Transverse colon (tissue), 4 donors: ENCODE measurements around the gene ZNF865. TPM values are rescaled to one million over a fixed set of nuclear protein-coding genes. Genes with fewer than 3 reads are reported as not detected.

ENCODE experiments used
- DNase-seq: peaks from one replicate; pipeline ENCODE4 v3.0.0-alpha.2; 2019
- H3K27ac ChIP-seq, 4 donors: fragments of 200-600 bp; sonication (generic); 2 replicates each; pipeline ENCODE4 v1.5.1; 2016 to 2018; ENCODE audit warnings: inconsistent platforms in 4 of 4
- H3K27me3 ChIP-seq: fragments of 200-600 bp; sonication (generic); 2 replicates; pipeline ENCODE4 v1.5.1; 2017; ENCODE audit warnings: inconsistent platforms
- H3K36me3 ChIP-seq, 4 donors: fragments of 200-600 bp; sonication (generic); 2 replicates each; pipeline ENCODE4 v1.5.1; 2017 to 2019; ENCODE audit warnings: inconsistent platforms in 4 of 4
- H3K4me1 ChIP-seq, 4 donors: fragments of 200-600 bp; sonication (generic); 2 replicates each; pipeline ENCODE4 v1.5.1; 2017 to 2020; ENCODE audit warnings: inconsistent platforms in 4 of 4
- H3K4me3 ChIP-seq, 4 donors: fragments of 200-600 bp; sonication (generic); 1 replicate in 1 of 4; 2 replicates in 3 of 4; pipeline versions ENCODE4 v1.5.1 to v1.6.1; 2017 to 2019; ENCODE audit warnings: inconsistent platforms in 4 of 4
- H3K9me3 ChIP-seq, 2 donors: fragments of 200-600 bp; sonication (generic); 2 replicates each; pipeline ENCODE4 v1.5.1; 2017 to 2019; ENCODE audit warnings: inconsistent platforms in 2 of 2
- EP300 ChIP-seq: sonication (generic); formaldehyde crosslinking; IDR thresholded peaks from one replicate; pipeline ENCODE4 v1.6.1; 2017; ENCODE audit warnings: antibody characterized with exemption, low read depth
- POLR2A ChIP-seq: fragments of 450-650 bp; IDR thresholded peaks from one replicate; pipeline ENCODE4 v1.6.1; 2016; ENCODE audit warnings: antibody characterized with exemption, mild to moderate bottlenecking, moderate library complexity
- POLR2AphosphoS5 ChIP-seq, 3 donors: sonication (generic); formaldehyde crosslinking; IDR thresholded peaks; one replicate each; pipeline ENCODE4 v1.6.1; 2016; ENCODE audit warnings: antibody characterized with exemption in 3 of 3
- WGBS, 2 donors: methylation state at CpG; one replicate each; pipeline ENCODE4 v1.1.5; 2018; ENCODE audit warnings: low coverage in 1 of 2; 5-methylcytosine and 5-hydroxymethylcytosine counted together
- in situ Hi-C, 4 donors: fragments of 200-750 bp; cut with MboI; loops; one replicate each; pipeline versions ENCODE4 v1.15.0 to v1.15.1; 2017; ENCODE audit warnings: low sequenced_read_pairs in 3 of 4, low pct_ligation_motif_present in 1 of 4, low pct_unique_long_range_greater_than_20kb in 1 of 4
- intact Hi-C: fragments of 100-400 bp; cut with DNase I; formaldehyde crosslinking; loops from one replicate; pipeline ENCODE4 v1.15.1; 2023; ENCODE audit warnings: low total_unique reads
- total RNA-seq, 4 donors: library from RNA; depleted of rRNA; stranded (reverse); fragments of >200 nt; gene quantifications; one replicate each; pipeline ENCODE4 v1.1.0, GENCODE V29; 2016
- TF ChIP-seq, protein P1 (sequence below), 5 experiments: fragments of 200-600 bp in 3 of 5; fragments of 450-650 bp in 2 of 5; sonication (generic) in 3 of 5; IDR thresholded peaks; 1 replicate in 2 of 5; 2 replicates in 3 of 5; pipeline ENCODE4 v1.5.1; 2016 to 2017; ENCODE audit warnings: antibody characterized with exemption in 5 of 5, inconsistent platforms in 3 of 5, mild to moderate bottlenecking in 2 of 5, moderate library complexity in 1 of 5

The ZNF865 gene
- total RNA-seq, 4 donors from 2014 or later, result 8.3 to 50.1 (median 13.4) TPM

DNA sequence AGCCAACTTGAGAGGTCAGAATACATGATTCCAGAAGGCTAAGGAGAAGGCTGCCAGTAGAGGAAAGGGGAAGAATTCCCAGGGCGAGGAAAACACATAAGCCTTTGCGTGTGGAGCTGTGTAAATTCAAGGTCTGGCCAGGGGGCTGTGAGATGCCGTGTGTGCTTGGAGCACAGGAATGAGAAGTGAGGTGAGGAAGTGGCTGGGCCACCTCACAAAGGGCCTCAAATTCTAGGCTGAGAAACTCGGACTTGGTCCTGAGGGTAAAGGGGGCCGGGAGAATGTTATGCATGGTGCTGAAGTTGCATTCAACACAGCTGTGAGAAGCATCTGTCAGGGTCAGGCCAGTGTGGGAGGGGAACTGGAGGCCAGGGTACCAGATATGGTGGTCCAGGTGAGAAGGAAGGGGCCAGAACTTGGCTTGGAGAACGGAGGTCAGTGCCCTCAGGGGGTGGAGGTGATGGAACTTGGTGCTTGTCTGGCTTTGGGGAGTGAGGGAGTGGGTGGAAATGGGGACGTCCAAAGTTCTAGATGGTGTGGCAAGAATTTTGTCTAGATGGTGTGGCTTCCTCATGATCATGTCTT is 30.5 kb downstream of the ZNF865 start:
- WGBS, 2 donors, result 57 to 60% methylated on average over 6 to 7 of the region's 7 CpGs
- H3K4me1 ChIP-seq, result peaks cover 22 to 56% (median 29%) of the 10 kb centered on the region in 4 donors
- H3K9me3 ChIP-seq, result no peaks in the 10 kb centered on the region
- TF ChIP-seq EP300, result no peak
- no peak for TF ChIP-seq POLR2A
- TF ChIP-seq, protein P1, sequence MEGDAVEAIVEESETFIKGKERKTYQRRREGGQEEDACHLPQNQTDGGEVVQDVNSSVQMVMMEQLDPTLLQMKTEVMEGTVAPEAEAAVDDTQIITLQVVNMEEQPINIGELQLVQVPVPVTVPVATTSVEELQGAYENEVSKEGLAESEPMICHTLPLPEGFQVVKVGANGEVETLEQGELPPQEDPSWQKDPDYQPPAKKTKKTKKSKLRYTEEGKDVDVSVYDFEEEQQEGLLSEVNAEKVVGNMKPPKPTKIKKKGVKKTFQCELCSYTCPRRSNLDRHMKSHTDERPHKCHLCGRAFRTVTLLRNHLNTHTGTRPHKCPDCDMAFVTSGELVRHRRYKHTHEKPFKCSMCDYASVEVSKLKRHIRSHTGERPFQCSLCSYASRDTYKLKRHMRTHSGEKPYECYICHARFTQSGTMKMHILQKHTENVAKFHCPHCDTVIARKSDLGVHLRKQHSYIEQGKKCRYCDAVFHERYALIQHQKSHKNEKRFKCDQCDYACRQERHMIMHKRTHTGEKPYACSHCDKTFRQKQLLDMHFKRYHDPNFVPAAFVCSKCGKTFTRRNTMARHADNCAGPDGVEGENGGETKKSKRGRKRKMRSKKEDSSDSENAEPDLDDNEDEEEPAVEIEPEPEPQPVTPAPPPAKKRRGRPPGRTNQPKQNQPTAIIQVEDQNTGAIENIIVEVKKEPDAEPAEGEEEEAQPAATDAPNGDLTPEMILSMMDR (IDR thresholded peaks at IDR 0.05), result no peak
- no peak for TF ChIP-seq POLR2AphosphoS5 (IDR thresholded peaks at IDR 0.05)
- peak overlapping the region; percentile 57 to 95 (median 88) for H3K4me3 ChIP-seq
- intact Hi-C loops (no loop called here), in situ Hi-C loops (no loop called here)
- peak overlapping the region; percentile 87 to 99 (median 97) for H3K27ac ChIP-seq
- DNase-seq, result no peak
- no peaks in the 10 kb centered on the region for H3K36me3 ChIP-seq
- H3K27me3 ChIP-seq, result no peaks in the 10 kb centered on the region

DNA sequence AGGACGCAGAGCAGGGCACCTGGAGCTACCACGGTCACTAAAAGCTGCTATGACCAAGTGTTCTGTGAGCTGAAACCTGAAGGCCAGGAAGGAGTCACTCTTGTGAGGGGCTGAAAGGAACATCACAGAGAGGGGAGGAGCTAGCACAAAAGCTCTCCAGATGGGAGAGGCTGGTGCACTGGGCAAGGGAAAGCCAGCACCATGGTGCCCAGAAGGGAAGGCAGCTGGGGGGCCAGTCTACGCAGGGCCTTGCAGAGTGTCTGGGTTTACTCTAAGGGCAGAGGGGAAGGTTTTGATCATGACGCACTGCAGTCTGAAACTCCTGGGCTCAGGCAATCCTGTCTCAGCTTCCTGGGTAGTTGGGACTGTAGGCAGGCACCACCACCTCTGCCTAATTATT is 31.3 kb downstream of the ZNF865 start:
- no peaks in the 10 kb centered on the region for H3K9me3 ChIP-seq
- TF ChIP-seq POLR2AphosphoS5 (IDR thresholded peaks at IDR 0.05) (no peak), EP300 (no peak), POLR2A (no peak)
- TF ChIP-seq, protein P1 (IDR thresholded peaks at IDR 0.05), result no peak
- H3K4me3 ChIP-seq, result peak overlapping the region in 1 of 4 donors; percentile 95
- peaks cover 22 to 58% (median 31%) of the 10 kb centered on the region in 4 donors for H3K4me1 ChIP-seq
- no peaks in the 10 kb centered on the region for H3K27me3 ChIP-seq
- no peak for DNase-seq
- no peaks in the 10 kb centered on the region for H3K36me3 ChIP-seq
- in situ Hi-C loops (no loop called here), intact Hi-C loops (no loop called here)
- peak overlapping the region in 1 of 4 donors; percentile 99 for H3K27ac ChIP-seq
- 88% methylated on average over 4 of the region's 4 CpGs; no CpG with 5 or more reads in 1 of the 2 donors for WGBS, 2 donors

DNA sequence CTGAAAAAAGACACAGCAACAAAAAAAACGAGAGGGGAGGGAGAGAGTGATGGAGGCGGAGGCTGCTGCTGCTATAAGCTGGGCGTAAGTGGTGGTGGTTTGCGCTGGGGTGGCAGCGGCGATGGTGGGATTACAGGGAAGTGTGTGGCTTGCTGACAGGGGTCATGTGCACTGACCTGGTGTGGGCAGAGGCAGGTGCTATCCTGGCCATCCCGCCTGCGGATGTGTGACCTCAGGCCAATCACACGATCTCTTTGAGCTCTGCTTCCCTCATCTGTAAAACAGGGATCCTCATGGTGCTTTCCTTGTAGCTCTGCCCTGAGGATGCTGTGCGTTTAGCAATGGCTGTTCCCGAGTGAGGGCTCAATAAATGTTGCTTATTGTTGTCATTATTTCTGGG is 32.1 kb downstream of the ZNF865 start:
- no peak for DNase-seq
- no peaks in the 10 kb centered on the region for H3K36me3 ChIP-seq
- no peaks in the 10 kb centered on the region for H3K27me3 ChIP-seq
- intact Hi-C loops, result no loop called here
- in situ Hi-C loops, result no loop called here
- H3K27ac ChIP-seq, result no peak overlapping the region
- 83 to 93% methylated on average over 3 to 11 of the region's 11 CpGs for WGBS, 2 donors
- TF ChIP-seq, protein P1 (IDR thresholded peaks at IDR 0.05), result no peak
- TF ChIP-seq EP300 (no peak), POLR2A (no peak), POLR2AphosphoS5 (IDR thresholded peaks at IDR 0.05) (no peak)
- H3K9me3 ChIP-seq, result no peaks in the 10 kb centered on the region
- no peak overlapping the region for H3K4me3 ChIP-seq
- H3K4me1 ChIP-seq, result peaks cover 22 to 61% (median 40%) of the 10 kb centered on the region in 4 donors

DNA sequence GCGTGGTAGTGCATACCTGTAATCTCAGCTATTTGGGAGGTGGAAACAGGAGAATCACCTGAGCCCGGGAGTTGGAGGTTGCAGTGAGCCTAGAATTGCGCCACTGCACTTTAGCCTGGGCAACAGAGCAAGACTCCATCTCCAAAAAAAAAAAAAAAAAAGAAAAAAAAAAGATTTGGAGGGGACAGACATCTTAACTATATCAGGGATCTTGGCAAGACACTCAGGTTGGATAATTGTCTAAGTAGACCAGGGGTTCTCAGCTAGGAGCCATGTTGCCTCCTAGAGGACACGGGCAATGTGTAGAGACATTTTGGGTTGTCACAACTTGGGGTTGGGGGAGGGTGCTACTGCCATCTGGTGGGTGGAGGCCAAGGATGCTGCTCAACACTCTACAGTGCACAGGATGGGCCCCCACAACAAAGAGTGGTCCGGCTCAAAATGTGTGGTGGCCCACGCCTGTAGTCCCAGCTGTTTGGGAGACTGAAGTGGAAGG is 33.5 kb downstream of the ZNF865 start:
- intact Hi-C loops, result no loop called here
- no peak for DNase-seq
- peaks cover 22 to 67% (median 48%) of the 10 kb centered on the region in 4 donors for H3K4me1 ChIP-seq
- 79 to 100% methylated on average over 2 to 6 of the region's 6 CpGs for WGBS, 2 donors
- H3K27me3 ChIP-seq, result no peaks in the 10 kb centered on the region
- no peaks in the 10 kb centered on the region for H3K9me3 ChIP-seq
- in situ Hi-C loops, result no loop called here
- TF ChIP-seq EP300, result no peak
- TF ChIP-seq, protein P1 (IDR thresholded peaks at IDR 0.05), result peak in 4 of 5 experiments; percentile 20 to 36 (median 32)
- peak overlapping the region in 1 of 4 donors; percentile 98 for H3K27ac ChIP-seq
- no peaks in the 10 kb centered on the region for H3K36me3 ChIP-seq
- H3K4me3 ChIP-seq, result no peak overlapping the region
